GM19035 (cell line): ENCODE data around the gene LRP1B.

Source experiments
- ATAC-seq: cut with Tn5 transposase; IDR thresholded peaks from one replicate; pipeline ENCODE4 v1.9.1; 2021; ENCODE audit not compliant: unreplicated experiment

The LRP1B gene

GRCh38 chr2:141791521-141791920 lies 339.3 kb downstream of the LRP1B start:
- no peak for ATAC-seq

DNA sequence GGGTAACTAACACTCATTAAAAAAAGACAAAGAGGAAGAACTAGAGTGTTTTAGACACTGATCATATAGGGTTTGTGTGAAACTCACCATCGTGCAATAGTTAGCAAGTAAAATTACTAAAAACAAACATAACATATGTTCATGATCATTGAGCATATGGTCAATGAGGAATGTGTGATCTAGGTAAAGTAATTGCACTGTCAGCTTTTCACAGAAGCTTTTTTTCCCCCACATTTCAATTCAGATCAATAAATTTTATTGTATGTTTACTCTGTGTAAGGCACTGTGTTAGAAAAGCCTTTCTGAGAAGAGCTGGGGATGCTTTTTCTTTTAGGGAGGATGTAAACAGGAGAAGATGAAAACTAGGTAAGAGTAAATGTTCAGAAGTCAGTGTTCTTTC lies 348.2 kb downstream of the LRP1B start:
- no peak for ATAC-seq

DNA sequence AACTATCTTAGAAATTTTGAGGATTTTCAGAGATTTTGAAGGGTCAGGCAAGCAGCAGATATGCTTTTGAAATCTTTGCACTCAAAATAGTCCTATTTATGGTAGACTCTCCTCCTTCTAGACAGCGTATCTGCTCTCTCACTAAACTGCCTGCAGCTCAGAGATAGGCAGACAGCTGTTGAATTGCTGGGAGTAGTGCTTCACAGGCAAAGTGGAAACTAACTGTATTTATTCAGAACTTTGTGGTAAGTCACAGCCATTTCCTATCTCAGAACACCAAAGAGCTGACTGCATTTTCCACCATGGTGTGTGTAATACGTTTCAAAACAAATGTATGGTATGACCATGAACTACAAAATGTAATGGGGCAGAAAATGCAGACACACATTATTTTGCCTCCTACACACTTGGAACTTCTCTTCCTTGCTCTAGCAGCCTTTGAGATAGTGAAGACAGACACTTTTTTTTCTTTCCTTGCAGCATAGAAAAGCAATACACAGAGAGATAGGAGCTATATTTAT lies 352.4 kb downstream of the LRP1B start:
- no peak for ATAC-seq

GRCh38 chr2:141770530-141770929 lies 360.3 kb downstream of the LRP1B start:
- ATAC-seq: no peak

GRCh38 chr2:141767691-141768090 lies 363.1 kb downstream of the LRP1B start:
- no peak for ATAC-seq

GRCh38 chr2:141767051-141767450 lies 363.8 kb downstream of the LRP1B start:
- no peak for ATAC-seq

GRCh38 chr2:141766225-141766624 lies 364.6 kb downstream of the LRP1B start:
- ATAC-seq: no peak

- ATAC-seq: no peak
Measured at GRCh38 chr2:141748616-141749015, 382.2 kb downstream of the LRP1B start.

DNA sequence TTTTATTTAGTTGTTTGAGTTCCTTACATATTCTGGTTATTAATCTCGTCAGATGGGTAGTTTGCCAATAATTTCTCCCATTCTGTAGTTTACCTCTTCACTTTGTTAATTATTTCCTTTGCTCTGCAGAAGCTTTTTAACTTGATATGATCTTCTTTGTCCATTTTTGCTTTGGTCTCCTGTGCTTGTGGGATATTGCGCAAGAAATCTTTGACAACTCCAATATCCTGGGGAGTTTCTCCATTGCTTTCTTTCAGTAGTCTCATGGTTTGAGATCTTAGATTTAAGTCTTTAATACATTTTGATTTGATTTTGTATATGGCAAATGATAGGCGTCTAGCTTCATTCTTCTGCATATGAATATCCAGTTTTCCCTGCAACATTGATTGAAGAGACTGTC lies 389.2 kb downstream of the LRP1B start:
- ATAC-seq: no peak

GRCh38 chr2:141737492-141738255 lies 393.1 kb downstream of the LRP1B start:
- no peak for ATAC-seq

DNA sequence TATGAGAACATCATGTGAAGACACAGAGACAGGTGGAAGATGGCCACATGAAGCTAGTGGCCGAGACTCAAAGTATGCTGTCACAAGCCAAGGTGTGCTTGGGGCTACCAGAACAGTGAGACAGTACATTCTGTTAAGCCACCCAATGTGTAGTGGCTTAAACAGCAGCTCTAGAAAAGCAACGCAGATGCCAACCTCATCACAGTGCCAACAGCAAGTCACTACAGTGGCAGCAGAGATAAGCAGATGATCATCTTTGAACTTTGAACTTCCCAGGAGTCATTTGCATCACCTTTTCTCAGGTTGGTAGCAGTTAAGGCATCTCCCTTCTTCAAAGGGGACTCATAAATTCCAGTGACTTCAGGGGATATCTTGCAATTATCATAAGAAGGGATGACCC lies 394.4 kb downstream of the LRP1B start:
- no peak for ATAC-seq

- ATAC-seq: no peak
Measured at GRCh38 chr2:141728886-141729285, 401.9 kb downstream of the LRP1B start.

DNA sequence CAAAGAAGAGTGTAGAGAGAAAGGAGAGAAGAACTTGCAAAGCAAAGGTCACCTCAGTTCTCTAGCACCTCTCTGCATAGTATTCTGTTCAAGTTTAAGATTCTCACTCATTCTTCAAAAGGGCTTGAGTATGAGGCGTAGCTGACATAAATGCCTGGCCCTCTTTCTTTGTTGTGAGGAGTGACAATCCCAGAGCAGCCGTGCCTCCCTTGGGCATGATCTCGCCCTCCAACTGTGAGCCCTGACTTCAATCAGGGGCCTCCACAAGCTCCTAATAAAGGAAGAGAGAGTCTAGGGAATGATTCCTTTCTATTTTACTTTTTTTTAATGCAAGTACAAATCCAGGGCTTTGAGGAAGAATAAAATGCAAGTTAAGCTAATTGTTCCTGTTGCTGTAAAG lies 402.7 kb downstream of the LRP1B start:
- ATAC-seq: no peak

GRCh38 chr2:141724426-141724825 lies 406.4 kb downstream of the LRP1B start:
- ATAC-seq: no peak

GRCh38 chr2:141723814-141724213 lies 407.0 kb downstream of the LRP1B start:
- ATAC-seq: no peak

- no peak for ATAC-seq
Measured at GRCh38 chr2:141720476-141720875, 410.3 kb downstream of the LRP1B start.

DNA sequence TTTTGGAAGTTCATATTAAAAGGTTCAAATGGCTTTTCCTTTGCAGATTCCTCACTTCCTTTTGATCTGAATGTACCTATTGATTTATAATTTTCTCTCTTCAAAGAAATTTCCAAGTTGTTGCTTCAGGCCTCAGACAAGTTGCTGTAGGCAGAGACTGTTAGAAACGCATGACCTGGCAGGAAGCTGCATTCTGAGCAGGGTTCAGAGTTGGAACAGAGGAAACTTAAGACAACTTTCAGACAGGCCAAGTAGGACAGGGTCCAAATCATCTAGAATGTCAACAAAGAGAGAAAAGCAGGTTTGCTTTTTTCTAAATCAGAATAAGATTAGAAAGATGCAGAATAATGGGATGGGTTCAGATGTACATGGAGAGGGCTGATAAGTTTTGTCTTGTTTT lies 416.3 kb downstream of the LRP1B start:
- no peak for ATAC-seq

GRCh38 chr2:141711627-141712026 lies 419.2 kb downstream of the LRP1B start:
- no peak for ATAC-seq

DNA sequence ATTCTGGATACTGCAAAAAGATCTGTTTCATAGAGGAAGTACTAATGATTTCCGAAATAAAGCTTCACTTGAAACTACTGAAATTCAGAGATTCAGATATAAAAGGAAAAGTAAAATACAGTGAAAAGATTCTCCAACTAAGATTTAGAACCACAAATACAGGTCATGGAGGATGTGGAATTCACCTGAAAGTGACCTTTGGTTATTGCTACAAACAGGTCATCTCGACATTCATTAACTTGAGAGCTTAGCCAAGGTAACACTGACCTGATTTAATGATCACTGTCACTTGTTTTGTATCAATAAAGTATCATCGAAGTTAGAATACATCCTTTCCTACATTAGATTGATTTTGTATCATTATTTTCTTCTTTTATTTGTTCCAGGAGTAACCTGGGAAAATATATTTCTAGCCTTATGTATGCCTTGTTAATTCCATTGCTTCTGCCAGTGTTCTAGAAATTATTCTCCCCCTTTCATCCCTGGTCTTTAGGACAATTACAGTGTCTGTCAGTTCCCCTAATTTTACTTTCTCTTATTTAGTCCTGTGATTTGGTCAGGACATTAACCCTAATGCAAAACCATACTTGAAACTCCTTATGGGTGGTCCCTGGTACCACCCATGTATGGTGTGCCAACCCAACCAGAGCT lies 420.1 kb downstream of the LRP1B start:
- no peak for ATAC-seq

- no peak for ATAC-seq
Measured at GRCh38 chr2:141709756-141710155, 421.1 kb downstream of the LRP1B start.

- ATAC-seq: no peak
Measured at GRCh38 chr2:141707486-141707885, 423.3 kb downstream of the LRP1B start.

DNA sequence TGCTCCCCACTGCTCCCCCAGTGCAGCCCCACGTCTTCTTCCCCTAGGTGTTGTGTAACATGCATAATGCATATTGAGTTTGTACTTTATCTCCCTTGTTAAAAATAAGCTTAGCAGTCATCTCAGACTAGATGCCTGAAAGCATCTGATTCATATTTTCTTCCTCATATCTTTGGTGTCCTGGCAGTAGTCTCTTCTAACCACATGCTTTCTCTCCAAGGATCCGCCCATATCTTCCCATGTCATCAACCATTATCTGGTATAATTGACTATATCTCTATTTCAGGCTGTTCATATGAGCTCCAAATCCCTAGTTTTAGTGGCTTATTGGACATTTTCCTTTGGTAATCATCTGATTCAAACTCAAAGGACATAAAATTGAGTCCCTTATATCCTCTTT lies 426.3 kb downstream of the LRP1B start:
- no peak for ATAC-seq
